HG03095 (cell line): ENCODE results near the gene FAM234B.
"Not testable (repeated sequence)": the region's sequence is repeated elsewhere in the genome, so short reads cannot be mapped to it uniquely, and the experiment has no call there.

Source experiments
- ATAC-seq: cut with Tn5 transposase; IDR thresholded peaks from one replicate; pipeline ENCODE4 v1.9.1; 2021; ENCODE audit warnings: moderate library complexity; ENCODE audit not compliant: unreplicated experiment

FAM234B gene

GRCh38 chr12:13023811-13024530 lies 20.2 kb upstream of the FAM234B start:
- no peak for ATAC-seq

GRCh38 chr12:13024531-13024916 lies 19.7 kb upstream of the FAM234B start:
- no peak for ATAC-seq

- ATAC-seq = no peak
Measured at GRCh38 chr12:13026286-13026685, 17.9 kb upstream of the FAM234B start.

- no peak for ATAC-seq
Measured at GRCh38 chr12:13027032-13027431, 17.1 kb upstream of the FAM234B start.

GRCh38 chr12:13027508-13027907 lies 16.7 kb upstream of the FAM234B start:
- ATAC-seq = no peak

GRCh38 chr12:13028825-13029570 lies 15.2 kb upstream of the FAM234B start:
- ATAC-seq = no peak

- ATAC-seq = no peak
Measured at GRCh38 chr12:13030541-13031291, 13.5 kb upstream of the FAM234B start.

- no peak for ATAC-seq
Measured at GRCh38 chr12:13032164-13032563, 12.0 kb upstream of the FAM234B start.

GRCh38 chr12:13033476-13033875 lies 10.7 kb upstream of the FAM234B start:
- ATAC-seq = no peak

GRCh38 chr12:13035335-13035734 lies 8.8 kb upstream of the FAM234B start:
- ATAC-seq = not testable (repeated sequence)

- no peak for ATAC-seq
Measured at GRCh38 chr12:13036881-13037280, 7.3 kb upstream of the FAM234B start.

- ATAC-seq = no peak
Measured at GRCh38 chr12:13038491-13039161, 5.6 kb upstream of the FAM234B start.

- ATAC-seq = no peak
Measured at GRCh38 chr12:13039328-13039956, 4.7 kb upstream of the FAM234B start.

GRCh38 chr12:13041224-13041623 lies 3.0 kb upstream of the FAM234B start:
- ATAC-seq = no peak

GRCh38 chr12:13042666-13043230 lies 1.4 kb upstream of the FAM234B start:
- no peak for ATAC-seq

- ATAC-seq = no peak
Measured at GRCh38 chr12:13044906-13045299, 722 bp downstream of the FAM234B start.

- no peak for ATAC-seq
Measured at GRCh38 chr12:13045816-13046215, 1.6 kb downstream of the FAM234B start.

GRCh38 chr12:13046964-13047363 lies 2.8 kb downstream of the FAM234B start:
- ATAC-seq = no peak

- no peak for ATAC-seq
Measured at GRCh38 chr12:13049816-13050215, 5.6 kb downstream of the FAM234B start.

- no peak for ATAC-seq
Measured at GRCh38 chr12:13052421-13052820, 8.2 kb downstream of the FAM234B start.
